ENCODE data around the gene TUBGCP6.

Gene TUBGCP6

DNA sequence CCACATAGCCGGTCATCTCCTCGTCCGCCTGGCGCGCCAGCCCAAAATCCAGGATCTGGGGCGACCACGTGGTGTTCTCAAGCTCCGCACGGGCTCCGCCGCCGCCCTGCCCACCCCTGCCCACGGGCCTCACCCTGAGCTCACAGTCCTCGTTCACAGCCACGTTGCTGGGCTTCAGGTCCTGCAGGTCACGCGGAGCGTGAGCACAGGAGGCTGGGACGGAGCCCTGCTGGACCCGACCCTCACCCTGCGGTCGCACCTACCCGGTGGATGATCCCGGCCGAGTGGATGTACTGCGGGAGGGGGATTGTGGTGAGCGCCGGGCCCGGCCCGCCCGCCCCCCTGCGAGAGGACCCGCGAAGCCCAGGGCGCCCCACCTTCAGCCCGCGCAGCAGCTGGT, 22.2 kb upstream of the TUBGCP6 start:
- no peak for DNase-seq

DNA sequence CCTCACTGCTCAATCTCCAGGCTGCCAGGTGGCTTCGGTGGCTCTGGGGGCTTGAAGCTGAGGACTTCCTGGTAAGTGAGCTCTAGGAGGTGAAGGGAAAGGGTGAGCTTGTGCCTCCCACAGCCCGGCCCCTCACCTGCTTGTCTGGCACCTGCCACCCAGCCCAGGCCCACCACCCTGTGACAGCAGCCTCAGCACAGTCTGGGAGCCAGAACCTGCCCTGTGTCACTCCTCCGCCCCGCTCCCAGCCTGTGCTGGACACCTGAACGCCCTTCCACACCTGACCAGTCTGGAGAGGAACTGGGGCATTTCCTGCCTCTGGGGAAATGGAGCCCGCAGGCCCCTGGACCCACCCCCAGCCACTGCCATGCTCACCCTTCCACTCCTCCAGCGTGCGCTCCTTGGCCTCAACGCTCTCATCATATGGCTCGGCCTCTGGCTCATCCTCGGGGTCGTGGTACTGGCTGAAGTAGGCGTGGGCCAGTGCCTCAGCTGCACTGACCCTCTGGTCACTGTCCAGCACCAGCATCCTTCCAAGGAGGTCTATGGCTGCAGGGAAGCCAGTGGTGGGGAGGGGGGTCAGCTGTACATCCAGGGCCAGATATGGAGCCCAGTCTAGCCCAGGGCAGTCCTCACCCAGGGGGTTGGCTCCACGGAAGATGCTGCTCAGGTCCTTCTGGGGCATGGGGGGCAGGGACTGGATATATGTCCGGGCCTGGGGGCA, 20.3 kb upstream of the TUBGCP6 start:
- DNase-seq = no peak

DNA sequence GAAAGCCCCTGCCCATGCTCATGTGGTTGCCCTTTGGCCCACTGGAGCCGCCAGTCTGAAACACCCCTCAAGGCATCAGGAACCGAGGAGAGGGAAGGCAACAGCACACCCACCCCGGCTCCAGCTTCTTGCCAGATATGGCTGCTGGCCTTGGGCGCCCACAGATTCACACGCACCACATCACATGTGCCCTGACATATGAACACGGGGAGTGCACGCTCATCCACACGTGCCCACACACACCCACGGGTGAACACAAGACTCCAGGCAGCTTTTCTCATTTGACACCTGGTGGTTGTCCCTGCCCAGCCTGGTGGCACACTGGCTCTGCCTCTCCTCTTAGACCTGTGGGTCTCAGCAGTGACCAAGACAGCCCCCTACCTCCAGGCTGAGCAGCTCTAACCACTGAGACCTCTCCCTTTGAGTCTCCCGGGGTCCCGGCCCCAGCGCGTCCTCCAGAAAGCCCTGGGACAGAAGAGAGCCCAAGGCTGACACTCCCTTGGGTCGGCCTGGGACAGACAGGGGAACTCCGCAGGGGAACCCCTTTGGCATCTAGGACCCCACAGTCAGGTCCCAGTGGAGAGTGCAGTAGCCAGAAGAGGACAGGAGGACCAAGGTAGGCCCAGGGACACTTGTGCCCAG, 19.4 kb upstream of the TUBGCP6 start:
- peak in 2 of 51 donors; percentile 4 to 52 for DNase-seq

DNA sequence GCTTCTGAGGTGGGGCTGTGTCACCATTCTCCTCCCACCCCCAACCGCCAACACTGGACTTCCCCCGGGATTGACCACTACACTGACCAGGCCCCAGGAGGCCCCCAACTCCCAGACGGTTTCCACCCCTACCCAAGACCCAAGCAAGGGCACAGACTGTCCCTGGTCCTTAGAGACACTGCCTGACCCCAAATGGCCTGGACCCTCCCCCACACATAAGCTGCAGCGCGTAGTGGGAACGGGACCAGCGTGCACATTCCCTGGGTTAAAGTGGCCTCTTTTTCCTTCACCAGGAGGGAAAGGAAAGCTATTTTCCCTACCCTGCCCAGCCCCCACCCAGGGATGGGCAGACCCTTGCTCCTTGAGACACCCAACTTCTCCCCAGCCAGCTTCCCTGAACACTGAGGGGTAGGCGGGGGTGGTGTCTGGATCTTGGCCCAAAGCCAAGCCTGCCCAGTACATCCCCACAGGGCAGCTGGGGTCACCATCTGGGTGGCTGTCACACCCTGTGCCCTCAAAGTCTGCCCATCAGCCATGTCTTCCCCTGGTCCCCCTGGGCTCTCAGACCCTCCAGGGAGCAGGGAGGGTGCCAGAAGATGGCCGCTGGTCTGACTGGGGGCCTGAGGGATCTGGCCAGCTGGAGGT, 18.3 kb upstream of the TUBGCP6 start:
- DNase-seq = no peak

DNA sequence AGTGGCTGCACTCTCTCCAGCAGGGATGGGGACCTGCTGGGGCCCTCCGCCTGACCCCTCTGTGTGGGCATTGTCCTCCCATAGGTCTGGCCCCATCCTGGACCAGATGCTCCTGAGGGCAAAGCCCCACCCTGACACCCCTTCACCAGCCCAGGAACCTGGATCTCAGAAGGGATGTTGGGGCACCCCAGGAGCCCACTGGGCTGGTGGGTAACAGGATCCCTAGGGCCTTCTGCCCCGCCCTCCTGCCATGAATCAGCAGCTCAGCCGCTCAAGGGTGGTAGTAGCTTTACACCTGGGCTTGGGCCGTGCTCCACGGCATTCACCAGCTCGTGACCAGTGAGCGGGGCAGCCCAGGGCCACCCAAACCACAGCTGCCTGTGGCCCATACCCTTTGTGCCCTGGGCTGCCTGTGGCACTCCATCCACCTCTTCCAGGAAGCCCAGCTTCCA, 17.7 kb upstream of the TUBGCP6 start:
- no peak for DNase-seq

DNA sequence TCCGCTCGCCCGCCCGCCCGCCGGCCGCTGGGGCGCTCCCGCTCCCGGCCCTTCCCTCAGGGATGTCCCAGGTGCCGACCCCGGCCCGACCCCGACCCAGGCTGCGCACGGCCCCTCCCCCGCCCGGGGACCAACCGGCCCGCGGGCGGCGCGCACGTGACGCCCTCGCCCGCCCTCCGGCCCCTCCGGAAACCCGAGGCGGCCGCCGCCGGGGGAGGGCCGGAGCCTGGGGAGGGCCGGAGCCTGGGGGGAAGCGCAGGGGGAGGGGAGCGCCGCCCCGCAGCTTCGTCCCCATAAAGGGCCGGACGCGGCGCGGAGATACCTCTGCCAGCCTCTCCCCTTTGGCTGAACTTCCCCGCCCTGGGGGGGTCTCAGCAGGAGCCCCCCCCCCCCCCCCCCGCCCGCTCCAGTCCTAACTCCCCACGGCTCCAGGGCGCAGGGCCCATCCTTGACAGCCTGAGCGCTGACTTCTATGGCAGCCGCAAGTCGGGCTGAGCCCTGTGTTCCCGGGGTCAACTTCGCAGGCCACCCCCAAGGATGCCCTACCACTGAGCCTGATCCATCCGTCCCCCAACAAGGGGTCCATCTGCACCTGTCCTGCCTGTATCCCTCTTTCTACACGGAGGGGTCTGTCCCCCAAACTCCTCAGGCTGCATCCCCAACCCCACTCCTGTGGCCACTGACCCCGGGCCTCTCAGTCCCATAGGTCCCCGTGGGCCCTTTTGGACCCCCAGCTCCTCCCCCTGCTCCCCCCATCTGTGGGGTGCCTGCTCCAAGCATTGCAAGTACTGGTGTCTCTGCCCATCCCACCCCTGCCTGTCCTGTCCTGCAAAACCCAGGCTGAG, 17.0 kb upstream of the TUBGCP6 start, which contains the start of gene MAPK12:
TSS of gene MAPK12 (minus strand) at position 69 of the 845 bp plus-strand sequence. CDS start 174 bp downstream, outside the sequence.
- DNase-seq = peak in 7 of 51 donors; percentile 20 to 54 (median 36)

DNA sequence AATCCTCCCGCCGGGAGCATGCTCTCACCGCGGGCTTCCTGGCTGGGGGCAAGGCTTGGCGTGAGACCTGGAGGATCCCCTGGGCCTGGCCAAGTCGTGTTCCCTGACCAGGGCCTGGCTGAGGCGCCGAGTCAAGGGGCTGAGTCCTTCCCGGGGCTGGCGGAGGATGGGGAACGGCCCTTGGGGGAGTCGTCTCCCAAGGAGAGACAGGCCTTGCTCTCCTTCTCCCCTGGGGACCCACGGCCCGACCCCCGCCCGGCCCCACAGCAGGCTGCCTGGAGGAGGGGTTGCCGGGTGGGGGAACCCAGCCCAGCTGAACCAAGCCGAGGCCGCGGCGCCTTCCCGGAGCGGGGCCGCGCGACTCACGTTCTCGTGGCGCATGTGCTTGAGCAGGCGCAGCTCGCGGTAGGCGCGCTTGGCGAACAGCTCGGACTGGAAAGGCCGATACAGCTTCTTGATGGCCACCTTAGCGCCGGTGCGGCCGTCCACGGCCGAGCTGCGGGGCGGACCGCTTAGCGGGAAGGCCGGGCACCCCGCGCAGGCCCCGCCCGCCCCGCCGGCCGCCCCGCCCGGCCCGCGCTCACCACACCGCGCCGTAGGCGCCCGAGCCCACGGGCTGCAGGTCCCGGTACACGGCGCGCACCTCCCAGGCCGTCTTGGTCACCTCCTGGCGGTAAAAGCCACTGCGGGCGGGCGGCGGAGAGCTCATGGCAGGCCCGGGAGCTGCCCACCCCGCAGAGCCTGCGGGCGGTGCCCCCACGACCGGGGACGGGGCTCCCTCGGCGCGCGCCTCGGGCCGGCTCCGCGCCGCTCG, 16.2 kb upstream of the TUBGCP6 start:
- peak in 23 of 51 donors; percentile 21 to 60 (median 45) for DNase-seq

DNA sequence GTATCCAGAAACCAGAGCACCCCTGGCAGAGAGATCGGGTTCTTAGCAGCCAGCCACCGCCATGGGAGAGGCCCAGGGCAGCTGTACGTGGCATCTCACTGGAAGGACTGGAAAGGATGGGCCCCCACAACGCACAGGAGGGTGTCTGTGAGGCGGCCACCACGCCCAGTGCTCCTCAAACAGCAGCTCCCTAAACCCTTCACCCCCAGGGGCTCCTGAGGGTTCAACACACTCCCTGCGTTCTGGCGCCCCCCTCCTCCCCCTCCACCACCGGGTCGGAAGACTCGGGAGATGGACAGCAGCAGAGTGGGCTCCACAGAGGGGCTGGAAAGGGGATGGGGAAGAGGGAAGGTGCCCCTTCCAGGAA, 15.6 kb upstream of the TUBGCP6 start:
- DNase-seq = peak in 2 of 51 donors; percentile 45 to 46

DNA sequence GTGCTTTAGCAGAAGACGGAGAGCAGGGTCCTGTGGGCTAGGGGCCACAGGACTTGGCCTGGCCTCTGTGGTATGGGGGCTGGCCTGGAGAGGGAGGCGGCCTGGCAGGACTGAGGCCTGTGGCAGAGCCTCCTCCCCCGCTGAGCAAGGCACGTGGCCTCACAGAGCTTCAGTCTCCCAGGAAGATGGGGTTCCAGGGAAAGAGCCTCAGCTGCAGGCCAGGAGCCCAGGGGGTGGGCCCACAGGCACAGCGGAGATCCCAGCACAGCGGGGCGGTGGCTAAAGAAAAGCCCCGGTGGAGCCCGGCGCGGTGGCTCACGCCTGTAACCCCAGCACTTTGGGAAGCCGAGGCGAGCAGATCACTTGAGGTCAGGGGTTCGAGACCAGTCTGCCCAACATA, 14.5 kb upstream of the TUBGCP6 start:
- DNase-seq = peak in 1 of 51 donors; percentile 30

DNA sequence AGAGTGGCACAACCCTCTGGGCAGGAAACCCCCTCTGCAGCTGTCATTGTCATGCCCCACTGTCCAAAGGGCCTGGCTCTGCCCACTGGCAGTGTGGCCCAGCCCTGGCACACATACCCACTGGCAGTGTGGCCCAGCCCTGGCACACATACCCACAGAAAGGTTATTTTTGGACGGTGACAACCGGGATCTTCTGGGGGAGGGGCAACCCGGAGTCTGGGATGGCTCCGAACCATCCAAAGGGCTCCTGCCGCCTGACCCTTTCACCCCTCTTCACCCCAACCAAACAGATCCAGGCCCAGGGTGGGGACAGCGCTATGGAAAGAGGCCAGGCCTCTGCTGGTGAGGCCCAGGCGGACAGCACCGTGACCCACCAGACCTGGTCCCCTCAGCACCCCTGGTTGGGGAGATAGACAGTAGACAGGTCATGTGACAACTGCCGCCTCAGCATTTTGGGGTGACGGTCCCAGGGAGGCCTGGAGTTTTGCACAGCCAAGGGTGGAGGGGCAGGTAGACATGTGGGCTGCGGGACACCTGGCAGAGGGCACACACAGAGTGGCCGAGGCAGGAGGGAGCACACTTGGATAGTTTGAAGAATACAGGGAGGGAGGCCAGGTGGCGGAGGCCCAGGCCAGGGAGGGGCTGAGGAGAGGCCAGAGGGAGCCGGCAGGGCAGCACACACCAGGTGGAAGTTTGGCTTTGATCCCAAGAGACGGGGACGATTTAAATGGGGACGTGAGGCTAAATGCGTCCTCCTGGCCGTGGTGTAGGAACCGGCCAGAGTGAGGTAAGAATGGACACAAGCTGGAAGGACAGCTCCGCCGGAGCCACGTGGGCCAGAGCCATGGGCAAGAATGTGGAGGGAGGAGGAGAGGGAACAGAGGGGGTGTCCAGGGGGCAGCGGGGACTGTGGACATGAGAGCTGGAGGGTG, 13.8 kb upstream of the TUBGCP6 start:
- peak in 2 of 51 donors; percentile 16 to 17 for DNase-seq

DNA sequence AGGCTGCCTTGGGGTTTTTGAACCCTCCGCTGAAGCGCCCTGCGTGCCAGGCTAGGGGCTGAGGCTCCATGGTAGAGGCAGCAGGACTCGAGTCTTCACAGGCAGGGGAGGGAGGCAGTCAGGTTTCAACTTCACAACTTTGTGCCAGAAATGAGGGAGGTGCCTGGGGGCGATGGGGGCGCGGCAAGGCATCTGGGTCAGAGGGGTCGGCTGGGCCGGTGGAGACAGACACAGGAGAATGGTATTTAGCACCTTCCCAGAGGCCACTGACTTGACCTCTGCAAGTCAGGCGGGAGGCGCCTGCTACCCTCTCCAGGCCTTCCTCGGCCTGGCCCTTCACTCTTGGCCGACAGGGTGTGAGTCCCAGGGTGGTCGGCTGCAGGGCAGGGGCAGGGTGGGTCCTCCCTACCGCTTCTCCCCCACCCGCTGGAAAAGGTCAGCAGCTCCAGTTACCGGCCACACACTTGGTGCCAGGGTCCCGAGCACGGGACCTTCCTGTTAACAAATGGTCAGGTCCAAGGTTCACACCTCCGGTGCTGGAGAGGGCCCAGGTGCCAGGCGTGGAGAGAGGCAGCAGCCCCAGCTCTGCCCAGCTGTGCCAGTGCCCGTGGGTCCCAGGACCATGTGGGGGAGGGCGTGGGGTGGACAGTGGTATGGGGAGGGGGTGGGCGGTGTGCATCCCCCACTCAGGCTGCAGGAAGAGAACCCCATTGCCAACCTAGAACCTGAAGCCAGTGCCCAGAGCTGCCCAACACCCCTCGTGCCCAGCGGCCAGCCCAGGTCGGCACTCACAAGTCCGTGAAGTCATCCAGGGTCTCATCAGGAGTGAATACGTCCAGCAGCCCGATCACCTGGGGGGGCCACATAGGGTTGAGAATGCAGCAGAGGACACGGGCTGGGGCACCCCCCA, 12.9 kb upstream of the TUBGCP6 start:
- DNase-seq = no peak

DNA sequence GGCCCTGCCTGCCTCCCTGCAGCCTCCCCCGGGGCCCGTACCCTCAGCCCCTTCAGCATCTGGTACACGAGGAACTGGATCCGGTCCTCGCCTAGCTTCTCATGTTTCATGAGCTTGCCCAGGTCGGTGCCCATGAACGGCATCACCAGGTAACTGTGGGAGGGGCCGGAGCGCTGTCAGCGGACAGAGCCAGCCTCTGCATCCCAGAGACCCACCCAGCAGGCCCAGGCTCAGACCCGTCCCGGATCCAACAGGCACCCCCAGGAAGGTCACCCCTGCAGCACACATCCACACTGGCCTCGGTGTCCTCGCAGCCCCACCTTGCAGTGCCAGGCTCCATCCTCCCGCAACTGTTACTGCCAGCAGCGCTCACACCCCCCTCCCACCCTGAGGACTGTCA, 12.2 kb upstream of the TUBGCP6 start:
- no peak for DNase-seq

DNA sequence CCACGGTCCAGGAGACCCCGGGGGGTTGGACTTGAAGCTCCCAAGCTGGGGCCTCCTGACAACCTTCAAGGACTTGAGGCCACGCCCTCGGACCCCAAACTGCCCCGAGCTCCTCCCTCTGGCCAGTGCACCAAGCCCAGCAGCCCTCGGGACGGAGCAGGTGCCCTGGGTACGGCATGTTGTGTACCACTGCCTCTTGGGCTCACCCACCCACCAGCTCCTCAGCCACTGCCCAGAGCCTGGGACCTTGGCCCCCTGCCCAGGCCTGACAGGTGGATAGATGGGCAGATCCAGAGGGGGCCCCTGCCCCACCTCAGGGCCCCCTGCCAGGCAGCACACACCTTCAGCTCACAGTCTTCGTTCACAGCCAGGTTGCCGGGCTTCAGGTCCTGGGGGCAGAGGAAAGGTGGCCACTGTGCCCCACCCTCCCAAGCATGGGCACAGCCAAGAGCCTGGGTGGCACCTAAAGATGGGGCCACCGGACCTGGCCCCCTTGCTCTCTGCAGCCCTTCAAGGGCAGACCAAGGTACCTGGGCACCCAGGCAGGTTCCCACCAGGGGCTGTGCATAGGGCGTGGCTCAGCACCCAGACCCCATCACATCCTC, 11.5 kb upstream of the TUBGCP6 start:
- no peak for DNase-seq

DNA sequence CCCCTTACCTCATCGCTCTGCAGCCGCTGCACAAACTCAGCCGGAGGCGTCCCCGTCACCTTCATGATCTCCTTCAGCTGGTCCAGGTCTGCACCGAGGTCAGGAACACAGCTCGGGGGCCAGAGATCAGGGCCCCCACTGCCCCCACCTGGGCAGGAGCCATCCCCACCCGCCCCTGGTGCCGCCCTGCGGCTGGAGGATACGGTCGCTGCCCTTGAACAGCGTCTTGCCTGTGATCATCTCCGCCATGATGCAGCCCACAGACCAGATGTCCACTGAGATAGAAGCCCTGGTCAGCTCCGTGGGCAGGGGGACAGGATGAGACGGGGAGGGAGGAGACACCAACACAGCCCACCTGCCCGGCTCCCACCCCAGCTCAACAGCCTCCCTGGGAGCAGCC, 10.8 kb upstream of the TUBGCP6 start:
- no peak for DNase-seq

DNA sequence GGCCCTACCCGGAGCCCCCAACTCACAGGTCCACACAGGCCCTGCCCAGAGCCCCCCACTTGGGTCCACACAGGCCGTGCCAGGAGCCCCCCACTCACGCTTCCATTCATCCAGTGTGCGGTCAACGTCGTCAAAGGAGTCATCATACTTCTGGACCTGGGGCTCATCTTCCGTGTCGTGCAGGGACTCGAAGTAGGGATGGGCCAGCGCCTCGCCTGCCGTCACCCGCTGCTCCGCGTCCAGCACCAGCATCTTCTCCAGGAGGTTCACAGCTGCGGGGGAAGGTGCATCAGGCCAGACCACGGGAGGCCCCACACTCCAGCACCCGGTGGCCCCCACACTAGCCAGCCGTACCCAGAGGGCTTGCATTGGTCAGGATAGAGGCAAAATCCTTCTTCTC, 10.3 kb upstream of the TUBGCP6 start:
- DNase-seq = no peak

DNA sequence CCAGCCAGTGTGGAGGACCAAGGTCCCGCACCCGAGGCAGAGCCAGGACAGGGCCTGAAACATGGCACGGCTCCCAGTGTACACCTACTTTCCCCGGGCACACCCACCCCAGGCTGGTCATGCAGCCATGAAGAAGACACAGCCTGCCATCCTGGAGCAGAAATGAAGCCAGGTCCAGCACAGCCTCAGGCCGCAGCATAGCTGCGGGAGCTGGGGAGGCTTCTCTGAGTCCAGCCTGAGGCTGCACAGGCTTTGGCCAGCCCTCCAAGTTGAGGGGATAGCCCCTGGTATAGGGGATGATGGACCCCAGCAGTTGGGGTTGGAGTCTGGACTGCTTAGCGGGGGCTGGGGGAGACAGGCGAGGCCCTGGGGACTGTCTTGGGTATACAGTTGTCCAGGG, 9.1 kb upstream of the TUBGCP6 start:
- DNase-seq = no peak

DNA sequence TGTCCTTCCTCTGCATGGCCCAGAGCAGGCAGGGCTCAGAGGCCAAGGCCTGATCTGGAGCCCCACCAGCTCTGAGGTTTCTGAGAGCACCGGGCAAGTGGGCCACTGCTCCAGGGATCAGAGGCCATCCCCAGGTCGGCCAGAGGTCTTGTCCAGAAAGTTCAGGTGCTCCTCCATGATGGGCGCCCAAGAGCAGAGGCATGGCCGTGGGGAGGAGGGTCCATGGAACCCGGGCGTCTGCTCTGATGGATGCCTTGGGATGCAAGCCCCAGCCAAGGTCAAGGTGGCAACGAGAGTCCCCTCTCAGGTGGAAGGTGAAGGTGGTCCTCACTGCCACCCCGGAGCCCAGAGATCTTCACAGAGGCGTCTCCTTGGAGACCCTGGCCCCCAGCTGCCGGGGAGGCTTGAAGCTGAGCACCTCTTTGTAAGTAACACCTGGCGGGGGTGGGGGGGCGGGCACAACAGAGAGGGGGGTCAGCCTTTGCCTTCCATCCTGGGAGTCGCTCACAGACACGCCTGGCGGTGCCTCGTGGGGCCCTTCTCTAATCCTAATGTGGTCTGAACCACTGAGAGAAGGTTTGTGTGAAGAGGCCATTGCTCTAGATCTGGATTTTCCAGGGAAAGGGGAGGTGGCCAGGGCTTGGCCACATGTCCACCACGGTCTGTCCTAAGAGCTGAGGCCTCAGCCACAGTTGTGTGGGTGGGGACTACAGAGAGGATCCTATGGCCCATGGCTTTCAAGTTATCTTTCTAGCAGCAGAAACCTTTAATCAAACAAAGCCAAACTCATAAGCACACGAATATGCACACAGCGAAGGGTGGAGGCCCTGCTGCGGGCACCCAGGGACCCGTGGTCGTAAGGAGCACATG, 8.5 kb upstream of the TUBGCP6 start:
- DNase-seq = no peak

Measured in hypothalamus (tissue), 51 donors.